Measurements from ENCODE around the gene PHF21B. TPM values are rescaled to one million over a fixed set of nuclear protein-coding genes. Genes with fewer than 3 reads are reported as not detected.
"Not testable (repeated sequence)": the region's sequence is repeated elsewhere in the genome, so short reads cannot be mapped to it uniquely, and the experiment has no call there.

Gene PHF21B
- total and polyA plus RNA-seq, 3 donors from 2014 or later, result 8.5 to 37.9 (median 19.0) TPM

- no peak overlapping the region for H3K27ac ChIP-seq
- no peaks in the 10 kb centered on the region for H3K27me3 ChIP-seq
- 93 to 95% methylated on average over 14 to 18 of the region's 18 CpGs for WGBS, 2 donors
- no peak for TF ChIP-seq POLR2A (IDR thresholded peaks at IDR 0.05)
- TF ChIP-seq, protein P1, sequence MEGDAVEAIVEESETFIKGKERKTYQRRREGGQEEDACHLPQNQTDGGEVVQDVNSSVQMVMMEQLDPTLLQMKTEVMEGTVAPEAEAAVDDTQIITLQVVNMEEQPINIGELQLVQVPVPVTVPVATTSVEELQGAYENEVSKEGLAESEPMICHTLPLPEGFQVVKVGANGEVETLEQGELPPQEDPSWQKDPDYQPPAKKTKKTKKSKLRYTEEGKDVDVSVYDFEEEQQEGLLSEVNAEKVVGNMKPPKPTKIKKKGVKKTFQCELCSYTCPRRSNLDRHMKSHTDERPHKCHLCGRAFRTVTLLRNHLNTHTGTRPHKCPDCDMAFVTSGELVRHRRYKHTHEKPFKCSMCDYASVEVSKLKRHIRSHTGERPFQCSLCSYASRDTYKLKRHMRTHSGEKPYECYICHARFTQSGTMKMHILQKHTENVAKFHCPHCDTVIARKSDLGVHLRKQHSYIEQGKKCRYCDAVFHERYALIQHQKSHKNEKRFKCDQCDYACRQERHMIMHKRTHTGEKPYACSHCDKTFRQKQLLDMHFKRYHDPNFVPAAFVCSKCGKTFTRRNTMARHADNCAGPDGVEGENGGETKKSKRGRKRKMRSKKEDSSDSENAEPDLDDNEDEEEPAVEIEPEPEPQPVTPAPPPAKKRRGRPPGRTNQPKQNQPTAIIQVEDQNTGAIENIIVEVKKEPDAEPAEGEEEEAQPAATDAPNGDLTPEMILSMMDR (IDR thresholded peaks at IDR 0.05), result no peak
- intact Hi-C loops (cut with DNase I; ENCODE audit: low total_unique reads), result no loop called here
- no peaks in the 10 kb centered on the region for H3K9me3 ChIP-seq
- no peak for DNase-seq
- no peaks in the 10 kb centered on the region for H3K4me1 ChIP-seq
- H3K36me3 ChIP-seq (ENCODE audit: low read depth, missing control alignments), result no peaks in the 10 kb centered on the region
- no peak overlapping the region for H3K4me3 ChIP-seq
Observed at GRCh38 chr22:44906999-44907644, 102.7 kb downstream of the PHF21B start.

DNA sequence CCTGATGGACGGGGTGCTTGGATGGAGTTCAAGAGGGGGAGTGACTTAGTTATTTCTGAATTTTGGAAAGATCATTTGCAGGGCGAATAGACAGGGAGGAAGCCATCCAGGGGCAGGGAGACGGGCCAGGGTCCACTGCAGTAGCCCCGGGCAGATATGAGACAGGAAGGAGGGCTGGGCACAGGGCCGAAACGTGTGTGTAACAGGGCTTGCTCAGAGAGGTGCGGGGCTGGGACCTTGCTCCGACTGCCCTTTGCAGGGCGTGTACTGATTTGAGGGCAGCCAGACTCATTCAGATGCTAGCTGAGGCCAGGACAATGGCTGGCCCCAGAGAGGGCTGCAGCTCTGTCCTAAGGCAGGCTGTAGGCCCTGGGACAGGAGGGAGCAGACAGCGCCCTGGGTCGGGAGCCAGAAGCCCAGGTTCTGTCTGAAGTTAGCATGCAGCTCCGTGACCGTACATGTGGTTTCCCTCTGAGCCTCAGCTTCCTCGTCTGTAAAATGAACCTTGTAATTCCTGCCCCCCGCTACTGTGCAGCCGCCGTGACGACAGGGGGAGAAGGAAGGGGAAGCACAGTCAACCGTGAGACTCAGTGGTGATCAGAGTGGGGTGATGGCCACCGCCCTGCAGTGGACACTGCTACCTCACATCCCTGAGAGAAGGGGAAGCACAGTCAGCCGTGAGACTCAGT, 103.4 kb downstream of the PHF21B start:
- Histone ChIP-seq H3K27me3 (no peaks in the 10 kb centered on the region), H3K4me3 (no peak overlapping the region), H3K36me3 (ENCODE audit: low read depth, missing control alignments) (no peaks in the 10 kb centered on the region), H3K27ac (no peak overlapping the region), H3K9me3 (no peaks in the 10 kb centered on the region), H3K4me1 (no peaks in the 10 kb centered on the region)
- TF ChIP-seq POLR2A (IDR thresholded peaks at IDR 0.05), result no peak
- TF ChIP-seq, protein P1 (IDR thresholded peaks at IDR 0.05), result no peak
- no peak for DNase-seq
- intact Hi-C loops (cut with DNase I; ENCODE audit: low total_unique reads), result no loop called here
- 91 to 94% methylated on average over 21 of the region's 21 CpGs for WGBS, 2 donors

GRCh38 chr22:44904492-44905152, 105.2 kb downstream of the PHF21B start:
- H3K27ac ChIP-seq; DNase-seq; H3K4me1 ChIP-seq; H3K36me3 ChIP-seq (ENCODE audit: low read depth, missing control alignments); intact Hi-C loops (cut with DNase I; ENCODE audit: low total_unique reads); H3K27me3 ChIP-seq; H3K4me3 ChIP-seq; H3K9me3 ChIP-seq: not testable (repeated sequence)
- 67 to 90% methylated on average over 3 to 5 of the region's 5 CpGs for WGBS, 2 donors

- intact Hi-C loops (cut with DNase I; ENCODE audit: low total_unique reads); H3K27ac ChIP-seq: not testable (repeated sequence)
- WGBS, 2 donors, result 50% methylated on average over 2 of the region's 2 CpGs; no CpG with 5 or more reads in 1 of the 2 donors
Observed at GRCh38 chr22:44903164-44903563, 106.6 kb downstream of the PHF21B start.

DNA sequence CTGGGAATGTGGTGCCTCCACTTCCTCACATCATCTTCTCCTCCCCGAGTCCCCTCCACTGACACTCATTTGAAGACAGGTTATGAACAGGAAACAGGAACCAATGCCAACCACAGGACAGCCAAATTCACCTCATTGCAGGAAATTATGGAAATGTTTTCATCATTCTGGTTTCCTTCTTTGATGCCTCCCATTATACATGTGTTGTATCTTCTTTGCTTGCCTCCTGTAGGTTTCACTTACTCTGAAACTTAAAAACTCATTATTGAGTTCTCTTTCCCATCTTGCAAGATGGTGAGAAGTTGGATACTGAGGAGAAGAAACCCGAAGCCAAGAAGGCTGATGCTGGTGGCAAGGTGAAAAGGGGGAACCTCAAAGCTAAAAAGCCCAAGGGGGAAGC, 108.5 kb downstream of the PHF21B start:
- intact Hi-C loops (cut with DNase I; ENCODE audit: low total_unique reads), result no loop called here
- Histone ChIP-seq H3K4me1 (no peaks in the 10 kb centered on the region), H3K4me3 (no peak overlapping the region), H3K9me3 (no peaks in the 10 kb centered on the region), H3K36me3 (ENCODE audit: low read depth, missing control alignments) (no peaks in the 10 kb centered on the region), H3K27ac (no peak overlapping the region), H3K27me3 (no peaks in the 10 kb centered on the region)
- no peak for DNase-seq
- WGBS, 2 donors, result 77 to 95% methylated on average over 2 of the region's 2 CpGs
- no peak for TF ChIP-seq POLR2A (IDR thresholded peaks at IDR 0.05)
- TF ChIP-seq, protein P1 (IDR thresholded peaks at IDR 0.05), result no peak

More at GRCh38 chr22:44903164-44903563, 106.6 kb downstream of the PHF21B start:
- H3K4me1 ChIP-seq; DNase-seq; H3K36me3 ChIP-seq (ENCODE audit: low read depth, missing control alignments); H3K9me3 ChIP-seq; H3K4me3 ChIP-seq; H3K27me3 ChIP-seq: not testable (repeated sequence)
